K562 (cell line): ENCODE data around the gene TRMT112. TPM values are rescaled to one million over a fixed set of nuclear protein-coding genes. Genes with fewer than 3 reads are reported as not detected.

Experiments
- ATAC-seq: fragments of 200-7000 bp; cut with Tn5 transposase; 3 replicates; pipeline ENCODE4 v1.9.1; 2020; ENCODE audit warnings: moderate library complexity
- BruUV-seq: library from RNA; stranded (reverse); fragments of 400-500 nt; replicated peaks from 2 replicates; lab custom pipeline; 2021; lab: Mats Ljungman, UMichigan
- CTCF ChIA-PET: fragments of 300-600 bp; formaldehyde crosslinking; extraction: SDS; loops from one replicate; lab custom pipeline; 2021; ENCODE audit warnings: low intra/inter-chr PET ratio; lab: Yijun Ruan, JAX
- POLR2A ChIA-PET: fragments of 300-600, 350-650 bp; sonication (Branson Sonifier 250); formaldehyde crosslinking; extraction: SDS; loops from one replicate; lab custom pipeline; 2021; ENCODE audit warnings: antibody characterized with exemption, inconsistent platforms; lab: Yijun Ruan, JAX
- DNase-seq, 4 experiments: peaks; one replicate each; pipeline versions ENCODE4 v3.0.0 to v3.0.0-alpha.2; 2011 to 2018; ENCODE audit warnings: low spot score in 3 of 4, mixed read lengths in 3 of 4; ENCODE audit errors: extremely low read depth in 1 of 4
- FAIRE-seq: peaks from 2 replicates; lab custom pipeline; 2011; peaks lifted over from hg19 to GRCh38; lab: Jason Lieb, UNC
- H2AFZ ChIP-seq: 2 replicates; pipeline ENCODE4 v1.6.0; 2011; ENCODE audit warnings: low read depth, low read length, control low read depth, inconsistent platforms
- H3K27ac ChIP-seq: fragments of 200-600 bp; 3 replicates; pipeline ENCODE4 v1.8.0; 2011; ENCODE audit warnings: low read depth, mild to moderate bottlenecking, control low read depth, inconsistent platforms, low read length, moderate library complexity, mixed read lengths; ENCODE audit errors: extremely low read depth
- H3K27me3 ChIP-seq, 2 experiments: fragments of 300-600 bp in 1 of 2; 2 replicates in 1 of 2; 3 replicates in 1 of 2; pipeline versions ENCODE4 v1.6.0 to v1.8.0; 2011; ENCODE audit warnings: inconsistent platforms in 2 of 2, low read length in 2 of 2, mild to moderate bottlenecking in 1 of 2, mixed read lengths in 1 of 2, moderate library complexity in 1 of 2; ENCODE audit not compliant: control insufficient read depth in 2 of 2, insufficient read depth in 2 of 2
- H3K36me3 ChIP-seq: fragments of 300-600 bp; 3 replicates; pipeline ENCODE4 v1.8.0; 2011; ENCODE audit warnings: mild to moderate bottlenecking, low read length, inconsistent platforms; ENCODE audit not compliant: control insufficient read depth, insufficient read depth
- H3K4me1 ChIP-seq, 2 experiments: fragments of 200-600 bp in 1 of 2; replicated peaks in 1 of 2; 2 replicates in 1 of 2; 3 replicates in 1 of 2; pipeline versions ENCODE4 v1.5.1 to v1.8.0; 2011; ENCODE audit warnings: inconsistent platforms in 2 of 2, low read length in 2 of 2, mild to moderate bottlenecking in 1 of 2, mixed read lengths in 1 of 2, moderate library complexity in 1 of 2; ENCODE audit not compliant: control insufficient read depth in 2 of 2, insufficient read depth in 2 of 2
- H3K4me2 ChIP-seq: 2 replicates; pipeline ENCODE4 v1.6.1; 2011; ENCODE audit warnings: low read length, control low read depth, inconsistent platforms, mixed read lengths; ENCODE audit not compliant: insufficient read depth
- H3K4me3 ChIP-seq: fragments of 200-600 bp; sonication (generic), shearing (Covaris generic); 2 replicates; pipeline ENCODE4 v1.5.1; 2016; ENCODE audit warnings: control low read depth, inconsistent platforms
- H3K79me2 ChIP-seq: fragments of 200-600 bp; 3 replicates; pipeline ENCODE4 v1.8.0; 2011; ENCODE audit warnings: low read length, inconsistent platforms; ENCODE audit not compliant: control insufficient read depth, insufficient read depth
- H3K9ac ChIP-seq, 2 experiments: 2 replicates each; pipeline versions ENCODE4 v1.6.0 to v1.6.1; 2011; ENCODE audit warnings: low read depth in 2 of 2, low read length in 2 of 2, control low read depth in 1 of 2, inconsistent platforms in 1 of 2, mild to moderate bottlenecking in 1 of 2, mixed read lengths in 1 of 2; ENCODE audit not compliant: insufficient read depth in 1 of 2
- H3K9me1 ChIP-seq: one replicate; pipeline ENCODE4 v1.6.0; 2011; ENCODE audit warnings: inconsistent platforms, mild to moderate bottlenecking, low read length, moderate library complexity; ENCODE audit not compliant: control insufficient read depth, insufficient read depth
- H3K9me3 ChIP-seq: replicated peaks from 2 replicates; pipeline ENCODE4 v1.5.1; 2011; ENCODE audit warnings: low read depth, low read length, inconsistent platforms; ENCODE audit not compliant: control insufficient read depth, insufficient read depth
- H4K20me1 ChIP-seq: replicated peaks from 2 replicates; pipeline ENCODE4 v1.6.1; 2011; ENCODE audit warnings: low read length, inconsistent platforms, mixed read lengths; ENCODE audit not compliant: control insufficient read depth, insufficient read depth
- ARHGAP35 ChIP-seq: fragments of 450-650 bp; IDR thresholded peaks from 2 replicates; pipeline ENCODE4 v1.6.1; 2018; ENCODE audit not compliant: partially characterized antibody
- CBX1 ChIP-seq: sonication (generic); IDR thresholded peaks from 2 replicates; pipeline ENCODE4 v1.6.1; 2016; ENCODE audit warnings: antibody characterized with exemption, low read depth, mild to moderate bottlenecking
- CHD1 ChIP-seq: fragments of 200-600 bp; sonication (generic); IDR thresholded peaks from one replicate; pipeline ENCODE4 v1.6.1; 2012; ENCODE audit warnings: mild to moderate bottlenecking, moderate library complexity, low read length, inconsistent platforms
- HIVEP1 ChIP-seq: fragments of 250-450 bp; sonication (Bioruptor Pico); IDR thresholded peaks from 2 replicates; pipeline ENCODE4 v1.4.0; 2020; ENCODE audit warnings: mild to moderate bottlenecking
- NFE2L1 ChIP-seq: fragments of 450-650 bp; IDR thresholded peaks from 2 replicates; pipeline ENCODE4 v1.6.1; 2016; ENCODE audit warnings: missing genetic modification characterization, low read depth, mild to moderate bottlenecking, missing compliant biosample characterization, moderate library complexity, borderline replicate concordance
- NR2F6 ChIP-seq: fragments of 450-650 bp; formaldehyde crosslinking; IDR thresholded peaks from 2 replicates; pipeline ENCODE4 v1.4.0; 2020; ENCODE audit warnings: mild to moderate bottlenecking
- ZNF436 ChIP-seq: fragments of 250-450, 450-650 bp; sonication (Bioruptor Pico); formaldehyde crosslinking; IDR thresholded peaks from 2 replicates; pipeline ENCODE4 v1.7.0; 2020; ENCODE audit warnings: mild to moderate bottlenecking
- ZNF717 ChIP-seq: fragments of 250-450 bp; sonication (Bioruptor Pico); IDR thresholded peaks from 2 replicates; pipeline ENCODE4 v1.5.0; 2021
- ZSCAN29 ChIP-seq: fragments of 450-650 bp; IDR thresholded peaks from 2 replicates; pipeline ENCODE4 v1.6.1; 2017
- ZSCAN32 ChIP-seq: fragments of 450-650 bp; formaldehyde crosslinking; IDR thresholded peaks from 2 replicates; pipeline ENCODE4 v1.4.0; 2020; ENCODE audit warnings: mild to moderate bottlenecking, moderate library complexity
- WGBS: fragments of 100-300 bp; shearing (Covaris generic); methylation state at CpG from one replicate; pipeline ENCODE4 v1.1.6; 2016; ENCODE audit warnings: low coverage, mixed read lengths; ENCODE audit not compliant: insufficient coverage; ENCODE audit errors: missing lambda C conversion rate; 5-methylcytosine and 5-hydroxymethylcytosine counted together
- in situ Hi-C: fragments of 300-500 bp; cut with MboI; formaldehyde crosslinking; loops from 4 replicates; pipeline ENCODE4 v1.15.0; 2018; ENCODE audit warnings: inconsistent platforms, mixed read lengths
- intact Hi-C: fragments of 100-400 bp; cut with micrococcal nuclease; formaldehyde crosslinking; loops from 2 replicates; pipeline ENCODE4 v1.14.2; 2022
- polyA plus RNA-seq, 8 experiments: library from polyadenylated mRNA; depleted of rRNA in 4 of 8; stranded (reverse) in 5 of 8; unstranded in 3 of 8; fragments of >200 nt; fragmentation: Nextera tagmentation in 2 of 8; fragmentation: Illumina TruSeq in 1 of 8; extraction: Ambion mirVana in 2 of 8; extraction: Trizol in 1 of 8; gene quantifications; 2 replicates each; pipeline versions ENCODE4 v1.2.1 to v1.2.3, GENCODE V29; 2011 to 2014; ENCODE audit warnings: inconsistent platforms in 1 of 8, missing spikeins in 1 of 8
- total RNA-seq, 7 experiments: library from RNA; depleted of rRNA in 6 of 7; stranded (reverse); fragments of >200 nt in 6 of 7; fragmentation: Illumina TruSeq in 2 of 7; extraction: Trizol in 2 of 7; gene quantifications; 2 replicates each; pipeline versions ENCODE4 v1.2.1 to v1.2.3, GENCODE V29; 2011 to 2021; ENCODE audit warnings: low replicate concordance in 1 of 7
- TF ChIP-seq, protein P1 (sequence below): IDR thresholded peaks from 2 replicates; pipeline ENCODE4 v1.6.1; 2011; ENCODE audit not compliant: insufficient read length; ENCODE audit errors: extremely low read depth
- TF ChIP-seq, protein P2 (sequence below): conservative IDR thresholded peaks from 2 replicates; pipeline ENCODE4 v1.6.1; 2011; ENCODE audit warnings: low read depth, mild to moderate bottlenecking, low read length; ENCODE audit not compliant: control insufficient read depth

Gene TRMT112
- total and polyA plus RNA-seq, 9 of the 15 experiments (the other 6 are each of a cell fraction or from before 2014, with no cell fraction given): 162 to 444 (median 300) TPM

DNA sequence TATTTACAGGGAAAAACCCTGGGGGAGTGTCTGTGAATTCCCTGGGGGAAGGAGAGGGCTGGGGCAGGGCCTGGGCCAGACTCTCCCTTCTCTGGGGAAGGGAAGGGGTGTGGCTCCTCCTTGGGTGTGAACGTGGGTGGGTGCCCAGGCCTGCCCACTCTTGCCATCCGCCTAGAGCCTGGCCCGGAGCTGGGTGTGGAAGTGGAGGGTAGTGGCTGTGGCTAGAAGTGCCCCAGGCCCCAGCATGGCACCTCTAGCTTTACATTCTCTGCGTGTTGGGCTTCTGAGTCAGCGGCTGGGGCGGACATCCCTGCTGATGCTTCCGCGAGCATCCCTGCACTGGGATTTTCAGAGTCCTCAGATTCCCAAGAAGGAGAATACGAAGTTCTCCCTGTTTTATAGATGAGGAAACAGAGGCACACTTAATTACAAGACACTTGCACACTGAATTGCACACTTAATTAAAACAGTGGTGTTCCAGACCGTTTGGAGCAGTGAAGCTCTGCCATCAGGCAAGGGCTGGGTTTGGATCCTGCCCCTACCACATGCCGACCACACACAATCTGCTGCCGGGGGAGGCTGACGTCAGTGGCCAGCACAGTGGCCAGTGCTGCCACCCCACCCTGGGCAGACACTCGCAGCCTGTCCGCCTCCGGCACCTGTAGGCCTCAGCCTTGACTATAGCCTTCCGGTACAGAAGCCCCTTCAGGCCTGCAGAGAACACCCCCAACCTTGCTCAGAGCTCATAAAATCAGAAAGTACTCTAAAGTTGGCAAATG, 40.5 kb downstream of the TRMT112 start:
- Histone ChIP-seq H4K20me1 (no peaks in the 10 kb centered on the region), H3K4me2 (no peak overlapping the region), H3K27ac (no peak overlapping the region), H3K9ac (peak overlapping the region in 1 of 2 experiments; percentile 78; a peak in 2 of 4 replicates), H3K9me1 (no peaks in the 10 kb centered on the region), H3K36me3 (peaks cover 31% of the 10 kb centered on the region; the same call in 2 of the 3 replicates), H3K4me1 (peaks cover 15 to 37% of the 10 kb centered on the region in 2 experiments), H3K79me2 (peaks cover 27% of the 10 kb centered on the region), H2AFZ (no peak overlapping the region), H3K4me3 (no peak overlapping the region), H3K9me3 (no peaks in the 10 kb centered on the region), H3K27me3 (no peaks in the 10 kb centered on the region)
- ChIA-PET CTCF (interaction anchor here (0.5 kb wide), 1 partner anchor 78 kb away, joined by 3 read pairs; no protein-coding TSS in a partner anchor), POLR2A (interaction anchor here (0.6 to 1.0 kb wide), 3 partner anchors 9 to 600 kb away, joined by 3 read pairs; no protein-coding TSS in a partner anchor)
- ATAC-seq: no peak
- no TSS peak for BruUV-seq
- in situ Hi-C loops: no loop called here
- intact Hi-C loops: no loop called here
- no peak for DNase-seq
- no peak for TF ChIP-seq ZNF436 (CRISPR knock-in tag)
- TF ChIP-seq, protein P1, sequence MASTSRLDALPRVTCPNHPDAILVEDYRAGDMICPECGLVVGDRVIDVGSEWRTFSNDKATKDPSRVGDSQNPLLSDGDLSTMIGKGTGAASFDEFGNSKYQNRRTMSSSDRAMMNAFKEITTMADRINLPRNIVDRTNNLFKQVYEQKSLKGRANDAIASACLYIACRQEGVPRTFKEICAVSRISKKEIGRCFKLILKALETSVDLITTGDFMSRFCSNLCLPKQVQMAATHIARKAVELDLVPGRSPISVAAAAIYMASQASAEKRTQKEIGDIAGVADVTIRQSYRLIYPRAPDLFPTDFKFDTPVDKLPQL: no peak
- TF ChIP-seq ARHGAP35: no peak
- no peak for TF ChIP-seq CHD1
- TF ChIP-seq NFE2L1 (tag): no peak
- no peak for TF ChIP-seq HIVEP1
- no peak for TF ChIP-seq ZNF717 (CRISPR knock-in tag)
- TF ChIP-seq NR2F6 (CRISPR knock-in tag): no peak
- TF ChIP-seq CBX1: no peak
- TF ChIP-seq, protein P2, sequence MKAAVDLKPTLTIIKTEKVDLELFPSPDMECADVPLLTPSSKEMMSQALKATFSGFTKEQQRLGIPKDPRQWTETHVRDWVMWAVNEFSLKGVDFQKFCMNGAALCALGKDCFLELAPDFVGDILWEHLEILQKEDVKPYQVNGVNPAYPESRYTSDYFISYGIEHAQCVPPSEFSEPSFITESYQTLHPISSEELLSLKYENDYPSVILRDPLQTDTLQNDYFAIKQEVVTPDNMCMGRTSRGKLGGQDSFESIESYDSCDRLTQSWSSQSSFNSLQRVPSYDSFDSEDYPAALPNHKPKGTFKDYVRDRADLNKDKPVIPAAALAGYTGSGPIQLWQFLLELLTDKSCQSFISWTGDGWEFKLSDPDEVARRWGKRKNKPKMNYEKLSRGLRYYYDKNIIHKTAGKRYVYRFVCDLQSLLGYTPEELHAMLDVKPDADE: no peak
- no peak for TF ChIP-seq ZSCAN29
- TF ChIP-seq ZSCAN32 (CRISPR knock-in tag): no peak
- no peak for FAIRE-seq
- 86% methylated on average over 17 of the region's 17 CpGs for WGBS
